MV-4-11 (cell line): ENCODE data around the gene ABCA4.
"Not testable (repeated sequence)": the region's sequence is repeated elsewhere in the genome, so short reads cannot be mapped to it uniquely, and the experiment has no call there.

Experiments used
- DNase-seq: peaks from one replicate; lab custom pipeline; 2025; lab: John Stamatoyannopoulos, UW

Gene ABCA4

DNA sequence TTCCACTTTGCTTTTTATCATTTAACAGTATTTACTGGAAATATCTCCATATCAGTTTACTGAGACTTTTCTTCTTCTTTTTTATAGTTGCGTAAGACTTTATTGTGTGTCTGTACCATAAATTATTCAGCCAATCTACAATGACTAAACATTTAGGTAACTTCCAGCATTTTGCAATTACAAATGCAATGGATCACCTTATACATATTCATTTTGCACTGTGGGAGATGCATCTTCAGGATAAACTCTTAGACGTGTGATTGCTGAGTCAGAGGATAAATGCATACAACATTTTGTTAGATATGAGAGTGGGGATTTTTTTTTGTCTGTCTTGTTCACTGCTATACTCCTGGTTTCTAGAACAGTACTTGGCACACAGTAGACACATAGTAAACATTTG lies 116.0 kb downstream of the ABCA4 start:
- DNase-seq = no peak

DNA sequence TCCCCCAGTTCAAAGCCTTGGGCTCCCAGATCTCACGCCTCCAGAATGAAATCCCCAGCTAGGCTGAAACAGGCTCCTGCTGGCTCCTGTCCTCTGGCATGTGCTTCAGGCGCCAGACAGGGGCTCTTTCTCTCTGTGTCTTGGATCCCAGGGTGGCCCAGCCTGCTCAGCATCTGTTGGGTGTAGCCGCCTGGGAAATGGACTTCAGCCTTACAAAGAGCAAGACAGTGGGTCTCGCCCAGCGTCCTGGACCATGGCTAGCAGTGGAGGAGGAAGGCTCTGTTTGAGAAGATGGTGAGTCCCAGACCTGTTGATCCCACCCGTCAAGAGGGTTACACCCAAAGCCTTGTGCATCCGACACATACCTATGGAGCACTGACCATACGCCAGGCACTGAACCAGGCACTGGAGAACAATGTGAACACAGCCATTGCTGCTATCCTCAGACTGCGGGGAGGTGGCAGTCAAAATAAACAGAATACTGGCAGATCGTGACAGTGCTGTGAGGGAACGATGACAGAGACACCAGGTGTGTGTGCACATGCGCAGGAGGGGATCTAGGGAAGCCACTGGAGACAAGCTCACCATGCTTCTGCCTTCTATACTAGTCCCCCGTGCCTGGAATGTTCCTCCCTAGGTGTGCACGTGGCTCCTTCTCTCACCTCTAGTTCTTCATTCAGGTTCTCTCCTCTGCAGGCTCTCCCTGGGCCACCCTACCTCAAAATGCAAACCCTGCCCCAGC lies 118.7 kb downstream of the ABCA4 start:
- DNase-seq = no peak

DNA sequence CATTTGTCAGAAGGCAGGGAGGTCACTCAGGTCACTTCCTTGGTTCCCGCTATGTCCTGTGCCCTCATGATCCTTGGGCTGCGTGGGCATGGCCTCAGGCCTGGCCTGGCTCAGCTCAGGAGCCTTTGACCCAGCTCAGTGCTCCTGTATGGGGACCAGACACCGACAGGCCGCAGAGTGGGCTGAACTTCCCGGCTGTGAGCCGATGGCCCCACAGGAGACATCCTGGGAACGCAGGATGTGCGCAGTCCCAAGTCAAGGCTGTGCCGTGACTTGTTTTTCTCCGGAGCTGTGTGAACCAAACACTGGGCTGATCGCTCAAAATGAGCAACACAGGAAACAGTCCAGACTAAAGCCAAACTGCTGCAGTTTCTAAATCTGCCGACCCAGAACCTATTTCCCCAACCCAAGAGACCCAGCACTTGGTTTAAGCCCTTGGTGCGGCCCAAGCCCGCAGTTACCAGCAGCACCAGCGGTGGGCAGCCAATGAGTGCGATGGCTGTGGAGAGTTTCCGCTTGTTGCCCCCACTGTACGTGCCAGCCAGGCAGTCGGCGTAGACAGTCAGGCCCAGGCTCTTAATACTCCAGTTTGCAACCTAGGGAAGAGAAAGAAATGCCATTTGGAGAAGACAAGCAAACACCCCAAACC lies 119.4 kb downstream of the ABCA4 start:
- no peak for DNase-seq

DNA sequence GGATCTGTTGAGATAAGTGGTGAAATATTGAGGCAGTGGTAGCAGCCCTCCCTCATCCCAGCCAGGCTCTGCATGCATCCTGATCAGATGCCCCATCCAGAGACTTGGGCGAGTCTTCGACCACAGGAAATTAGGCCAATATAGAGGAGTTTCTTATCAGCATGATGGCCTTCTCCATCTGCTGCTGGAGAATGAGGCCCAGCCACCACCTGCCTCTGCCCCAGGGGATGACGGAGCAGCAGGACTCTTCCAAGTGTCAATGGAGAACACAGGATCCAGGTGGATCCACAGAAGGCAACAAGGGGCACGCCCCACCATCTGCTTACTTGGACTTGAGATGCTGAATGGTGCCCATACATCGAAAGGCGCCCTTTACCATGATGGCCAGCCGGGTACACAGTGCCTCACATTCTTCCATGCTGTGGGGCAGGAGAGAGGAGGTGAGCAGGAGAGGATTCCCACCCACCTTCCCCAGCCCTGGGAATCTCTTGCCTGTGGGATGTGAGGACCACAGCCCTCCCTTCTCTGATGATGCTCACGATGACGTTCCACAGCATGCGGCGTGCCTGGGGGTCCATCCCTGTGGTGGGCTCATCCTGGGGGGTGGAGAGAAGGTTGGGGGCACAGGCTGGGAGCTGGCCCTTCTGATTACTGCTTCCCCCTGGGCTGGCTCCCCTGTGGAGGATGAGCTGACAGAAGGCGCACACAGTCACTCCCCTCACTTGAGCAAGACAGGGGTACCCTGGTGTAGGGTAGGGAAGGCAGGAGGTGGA lies 120.3 kb downstream of the ABCA4 start:
- DNase-seq = no peak

DNA sequence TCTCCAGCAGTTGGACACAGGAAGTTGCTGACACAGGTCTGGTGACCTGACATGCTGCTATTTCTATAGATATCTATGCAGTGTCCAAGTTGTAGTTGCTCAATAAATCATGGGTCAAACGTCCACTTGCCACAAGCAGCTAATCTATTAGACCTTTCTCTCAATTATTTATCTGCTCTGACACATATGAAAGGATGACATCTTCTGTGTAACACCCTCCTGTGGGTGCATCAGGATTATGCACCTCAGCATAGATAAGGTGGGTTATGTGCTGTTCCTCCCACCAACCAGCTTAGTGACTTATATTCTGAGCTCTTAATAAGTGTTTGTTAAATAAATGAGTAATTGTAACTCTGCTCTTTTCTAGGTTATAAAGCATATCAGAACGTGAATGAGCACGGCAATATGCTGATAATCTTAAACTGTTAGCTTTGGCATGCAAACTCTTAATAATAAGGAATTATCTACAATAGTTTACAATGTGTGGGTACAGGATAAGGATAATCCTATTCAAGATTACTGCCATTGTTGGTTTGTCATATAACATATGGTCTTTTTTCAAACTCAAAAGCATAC lies 121.0 kb downstream of the ABCA4 start:
- DNase-seq = no peak

DNA sequence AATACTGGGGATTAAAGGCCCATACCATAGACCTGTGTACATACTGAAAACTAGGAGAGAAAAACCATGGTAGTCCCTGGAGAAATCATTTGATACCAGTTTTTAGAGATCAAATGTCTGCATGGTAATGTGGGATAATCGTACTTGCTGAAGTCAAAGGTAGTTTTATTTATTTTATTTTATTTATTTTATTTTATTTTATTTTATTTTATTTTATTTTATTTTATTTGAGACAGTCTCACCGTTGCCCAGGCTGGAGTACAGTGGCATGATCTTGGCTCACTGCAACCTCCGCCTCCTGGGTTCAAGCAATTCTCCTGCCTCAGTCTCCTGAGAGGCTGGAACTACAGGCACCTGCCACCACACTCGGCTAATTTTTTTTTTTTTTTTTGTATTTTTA lies 122.4 kb downstream of the ABCA4 start:
- not testable (repeated sequence) for DNase-seq

DNA sequence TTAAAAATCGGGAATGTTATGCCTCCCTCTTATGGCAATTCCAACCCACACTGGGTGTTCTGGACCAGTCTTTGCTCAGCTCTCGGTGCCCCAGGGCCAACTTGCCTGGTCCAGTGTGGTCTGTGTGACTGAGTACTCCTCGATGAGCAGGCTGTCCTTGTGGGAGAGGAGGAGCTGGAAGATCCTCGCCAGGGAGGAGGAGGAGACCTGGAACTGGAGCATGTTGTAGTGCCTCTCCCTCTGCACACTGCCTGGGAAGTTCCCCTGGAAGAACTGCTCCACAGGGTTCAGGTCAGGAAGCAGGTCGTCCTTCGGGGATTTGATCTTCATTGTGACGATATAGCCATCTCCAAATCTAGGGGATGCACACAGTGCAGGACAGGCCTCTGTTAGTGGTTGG lies 123.2 kb downstream of the ABCA4 start:
- no peak for DNase-seq

DNA sequence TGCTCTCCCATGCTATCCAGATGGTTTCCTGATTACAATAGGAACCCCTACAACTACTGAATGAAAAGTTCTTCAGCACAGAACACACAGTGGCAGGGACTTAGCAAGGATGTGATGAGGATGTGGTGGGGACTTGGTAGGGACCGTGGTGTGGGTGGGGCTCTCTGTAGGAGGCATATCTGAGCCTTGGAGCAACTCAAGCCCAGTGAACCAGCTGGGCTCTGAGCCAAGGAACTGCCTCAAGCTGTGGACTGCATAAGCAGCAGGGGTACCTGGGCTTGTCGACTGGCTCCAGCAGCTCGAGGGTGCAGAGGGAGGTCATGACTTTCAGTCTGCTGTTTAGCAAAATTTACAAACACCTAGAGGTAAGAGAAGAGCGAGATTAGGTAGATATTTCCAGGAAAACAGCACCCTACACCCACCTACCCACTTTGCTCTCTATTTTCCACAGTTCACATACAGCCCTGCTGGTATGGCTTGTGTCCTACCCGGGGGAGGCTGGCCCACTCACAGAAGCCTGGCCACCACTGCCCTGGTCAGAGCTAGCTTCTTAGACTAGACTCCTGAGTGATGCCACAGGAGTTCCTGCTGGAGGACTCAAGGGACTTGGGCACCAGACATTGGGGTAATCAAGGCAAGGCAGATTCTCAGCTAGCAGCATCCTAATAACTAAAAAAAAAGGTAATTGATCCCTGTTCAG lies 125.0 kb downstream of the ABCA4 start:
- DNase-seq = no peak

DNA sequence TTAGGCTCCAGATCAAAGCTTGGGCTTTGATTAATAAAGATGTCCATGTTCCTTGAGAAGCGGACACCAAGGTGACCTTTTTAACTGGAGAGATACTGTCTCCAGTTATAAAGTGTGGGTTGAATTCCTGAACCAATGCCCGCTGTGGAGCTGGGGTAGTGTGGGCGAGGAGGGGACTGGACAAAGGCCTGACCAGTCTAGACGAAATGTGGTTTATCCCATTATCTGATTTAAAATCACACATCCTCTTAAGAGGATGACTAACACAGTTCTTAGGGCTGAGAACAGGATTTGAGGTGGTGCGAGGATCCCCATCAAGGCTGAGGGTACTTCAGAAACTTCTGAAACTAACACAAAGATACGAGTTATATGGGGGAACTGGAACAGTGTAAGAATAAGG lies 127.2 kb downstream of the ABCA4 start:
- no peak for DNase-seq

DNA sequence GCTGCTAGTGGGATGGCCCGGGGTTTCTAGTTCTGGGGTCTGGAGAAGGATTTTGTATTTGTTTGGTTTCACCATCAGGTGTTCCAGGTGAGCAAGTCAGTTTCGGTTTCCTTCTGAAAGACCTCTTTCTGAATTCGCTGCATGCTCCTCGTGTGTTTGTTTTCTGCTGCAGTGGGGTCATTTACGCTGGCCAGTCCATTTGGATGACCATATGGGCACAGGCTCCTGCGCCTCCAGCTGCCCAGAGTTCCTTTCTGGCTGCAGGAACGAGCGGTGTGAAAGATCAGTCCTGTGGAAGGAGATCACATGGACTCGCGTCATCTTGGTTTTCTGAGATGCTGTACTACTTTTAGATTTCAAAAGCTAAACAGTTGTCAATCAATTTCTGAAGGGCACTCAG lies 128.0 kb downstream of the ABCA4 start:
- no peak for DNase-seq

DNA sequence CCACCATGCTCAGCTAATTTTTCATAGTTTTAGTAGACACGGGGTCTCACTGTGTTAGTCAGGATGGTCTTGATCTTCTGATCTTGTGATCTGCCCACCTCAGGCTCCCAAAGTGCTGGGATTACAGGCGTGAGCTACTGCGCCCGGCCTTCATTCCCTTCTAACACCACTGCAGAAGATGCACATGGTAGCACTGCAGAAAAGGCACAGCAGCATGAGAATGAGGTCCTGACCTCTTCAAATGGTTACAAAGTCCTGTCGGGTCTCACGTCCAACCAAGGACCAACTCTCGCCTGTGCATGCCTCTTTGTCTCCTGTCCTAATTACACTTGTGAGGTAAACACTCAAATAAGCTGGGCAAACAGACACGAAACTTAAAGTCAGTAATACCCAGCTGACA lies 128.8 kb downstream of the ABCA4 start:
- DNase-seq = no peak

DNA sequence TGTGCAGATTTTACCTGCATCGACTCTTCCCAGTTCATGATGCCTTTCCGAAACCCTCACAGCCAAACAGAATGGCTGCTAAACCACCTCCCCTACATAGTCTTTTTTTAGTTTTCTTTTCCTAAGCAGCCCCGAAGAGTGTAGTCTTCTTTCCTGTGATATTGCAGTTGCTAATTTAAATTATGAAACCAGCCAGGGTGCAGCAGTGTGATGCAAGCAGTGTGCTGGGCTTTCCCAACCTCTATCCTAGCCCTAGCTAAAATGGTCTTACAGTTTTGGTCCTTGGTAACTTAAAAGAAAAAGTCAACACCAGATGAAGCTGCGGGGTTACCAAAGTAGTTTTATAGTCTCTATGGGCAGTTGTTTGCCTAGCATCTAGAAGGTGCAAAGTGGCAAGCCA lies 129.7 kb downstream of the ABCA4 start:
- DNase-seq = peak; percentile 15

DNA sequence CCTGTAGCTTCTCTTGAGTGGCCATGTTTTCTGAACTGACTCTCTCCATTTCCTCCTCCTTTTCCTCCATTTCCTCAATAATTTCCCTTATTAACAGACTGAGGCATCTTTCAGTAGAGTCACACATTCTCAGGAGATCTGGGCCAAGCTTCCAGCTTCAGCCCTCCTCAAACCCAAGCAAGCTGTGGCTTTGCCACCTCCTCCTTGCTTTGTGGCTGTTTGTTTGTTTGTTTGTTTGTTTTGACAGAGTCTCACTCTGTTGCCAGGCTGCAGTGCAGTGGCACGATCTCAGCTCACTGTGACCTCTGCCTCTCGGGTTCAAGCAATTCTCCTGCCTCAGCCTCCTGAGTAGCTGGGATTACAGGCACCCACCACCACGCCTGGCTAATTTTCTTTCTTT lies 130.5 kb downstream of the ABCA4 start:
- not testable (repeated sequence) for DNase-seq

DNA sequence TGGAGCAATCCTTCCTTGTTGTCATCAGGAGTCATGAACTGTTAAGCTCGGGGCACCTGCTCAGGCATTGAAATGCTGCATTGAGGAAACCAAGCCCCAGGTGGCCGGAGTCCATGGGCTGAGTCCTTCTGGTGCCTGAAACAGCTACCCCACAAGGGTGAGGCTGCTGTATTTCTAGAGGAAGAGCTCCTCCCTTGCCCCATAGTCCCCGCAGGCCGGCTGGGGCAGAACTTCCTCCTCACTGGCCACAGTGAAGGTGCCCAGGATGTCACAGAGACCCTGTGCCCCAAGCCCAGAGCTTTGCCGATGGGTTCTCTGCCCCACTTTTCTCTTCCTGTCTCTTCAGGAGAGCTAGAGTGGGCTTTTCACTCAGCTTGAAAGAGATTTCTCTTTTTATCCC lies 130.9 kb downstream of the ABCA4 start:
- DNase-seq = no peak

DNA sequence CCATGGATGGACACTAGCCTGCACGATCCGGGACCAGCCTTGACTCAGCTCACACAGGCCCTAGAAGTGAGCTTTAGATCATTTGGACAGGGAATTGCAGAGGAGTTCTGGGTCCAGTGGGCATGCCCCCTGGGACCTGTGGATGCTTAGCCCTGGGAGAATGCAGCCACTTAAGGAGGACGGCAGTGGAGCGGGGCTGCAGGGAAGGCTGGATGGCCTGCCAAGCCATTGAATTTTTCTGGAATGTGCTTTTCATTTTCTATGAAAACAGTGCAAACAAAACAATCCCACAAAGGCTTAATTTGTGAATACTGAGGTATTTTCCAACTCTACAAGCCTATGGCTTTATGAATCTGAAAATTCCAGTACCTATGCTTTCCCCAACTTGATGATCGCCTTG lies 131.3 kb downstream of the ABCA4 start:
- no peak for DNase-seq

DNA sequence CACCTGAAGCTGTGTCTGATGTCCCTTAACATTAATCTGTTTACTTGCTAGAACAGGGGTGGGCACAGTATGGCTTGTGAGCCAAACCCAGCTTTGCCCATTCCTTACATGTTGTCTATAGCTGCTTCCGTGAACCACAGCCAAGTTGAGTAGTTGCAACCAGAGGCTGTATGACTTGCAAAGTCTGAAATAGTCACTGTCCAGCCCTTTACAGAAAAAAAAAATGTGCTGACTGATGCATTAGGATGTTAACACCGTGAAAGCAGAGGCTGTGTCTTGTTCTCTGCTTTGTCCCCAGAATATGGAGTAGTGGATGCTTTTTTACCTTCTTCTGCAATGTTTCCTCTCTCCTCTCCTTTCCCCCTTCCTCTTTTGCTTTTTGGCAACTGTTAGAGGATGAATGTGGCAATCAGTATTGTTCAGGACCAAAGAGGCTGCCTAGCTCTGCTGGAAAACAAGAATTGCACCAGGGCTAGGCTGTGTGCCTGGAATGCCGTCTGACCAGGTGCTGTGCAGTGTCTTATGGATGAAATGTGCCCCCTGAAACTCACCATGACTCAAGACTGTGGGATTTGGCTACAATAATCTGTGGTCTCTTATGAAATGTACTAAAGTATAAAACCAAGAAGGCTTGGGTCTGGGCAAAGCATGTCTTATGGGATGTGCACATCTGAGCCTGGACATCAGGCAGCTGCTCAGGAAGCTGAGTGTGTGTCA lies 132.2 kb downstream of the ABCA4 start:
- peak; percentile 33 for DNase-seq

DNA sequence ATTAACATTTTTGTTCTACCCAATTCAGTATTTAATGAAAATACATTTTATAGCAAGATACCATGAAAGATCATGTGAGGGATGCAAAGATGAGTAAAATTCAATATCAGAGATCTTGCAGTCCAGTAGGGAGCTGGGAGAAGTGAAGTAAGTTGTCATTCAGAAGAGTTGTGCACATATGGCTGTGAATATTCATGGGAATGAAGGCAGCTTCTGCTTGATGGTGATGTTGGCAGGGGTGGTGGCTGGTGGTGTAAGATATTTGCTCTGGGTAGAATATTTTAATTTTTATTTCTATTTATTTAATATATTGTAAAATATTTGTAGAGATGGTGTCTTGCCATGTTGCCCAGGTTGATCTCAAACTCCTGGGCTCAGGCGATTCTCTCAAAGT lies 139.7 kb downstream of the ABCA4 start:
- DNase-seq = no peak

DNA sequence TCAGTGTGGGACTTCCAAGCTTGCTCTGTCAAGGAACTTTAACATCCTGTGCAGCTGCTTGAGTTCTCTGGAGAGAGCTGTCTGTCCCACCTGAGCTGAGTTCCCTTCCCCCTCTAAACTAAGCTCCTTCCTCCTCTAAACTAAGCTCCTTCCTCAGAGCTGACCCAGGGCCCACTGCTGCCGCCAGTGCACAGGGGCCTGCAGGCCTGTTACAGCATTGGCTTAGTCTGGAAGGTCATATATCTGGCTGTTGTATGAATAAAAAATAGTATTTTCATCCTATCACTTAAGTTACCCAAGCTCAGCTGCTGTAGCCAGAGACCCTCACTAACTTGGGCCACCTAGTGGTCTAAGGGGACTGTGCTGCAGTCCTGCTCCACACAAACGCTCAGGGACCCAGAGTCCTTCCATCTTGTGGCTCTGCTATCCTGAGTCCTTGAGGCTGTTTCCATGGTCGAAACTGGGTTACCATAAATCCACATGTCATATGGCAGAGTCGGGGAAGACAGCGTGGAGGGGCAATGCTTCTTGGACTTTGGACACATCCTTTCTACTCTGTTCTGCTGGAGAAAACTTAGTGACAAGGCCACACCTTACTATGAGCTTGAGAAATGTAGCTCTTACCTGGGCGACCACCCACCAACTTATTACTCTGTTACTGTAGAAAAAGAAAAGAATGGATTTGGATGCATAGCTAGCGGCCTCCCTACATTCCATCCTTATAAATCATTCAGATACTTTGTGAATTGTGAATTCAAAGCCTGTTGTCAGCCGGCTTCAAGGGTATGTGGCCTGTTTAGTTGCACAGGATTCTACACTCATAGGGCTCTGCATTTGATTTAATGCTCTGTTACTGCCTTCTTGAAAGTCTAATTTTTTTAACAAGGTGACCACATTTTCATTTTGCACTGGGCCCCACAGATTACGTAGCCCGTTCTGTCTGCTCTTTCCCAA lies 140.4 kb downstream of the ABCA4 start:
- no peak for DNase-seq

DNA sequence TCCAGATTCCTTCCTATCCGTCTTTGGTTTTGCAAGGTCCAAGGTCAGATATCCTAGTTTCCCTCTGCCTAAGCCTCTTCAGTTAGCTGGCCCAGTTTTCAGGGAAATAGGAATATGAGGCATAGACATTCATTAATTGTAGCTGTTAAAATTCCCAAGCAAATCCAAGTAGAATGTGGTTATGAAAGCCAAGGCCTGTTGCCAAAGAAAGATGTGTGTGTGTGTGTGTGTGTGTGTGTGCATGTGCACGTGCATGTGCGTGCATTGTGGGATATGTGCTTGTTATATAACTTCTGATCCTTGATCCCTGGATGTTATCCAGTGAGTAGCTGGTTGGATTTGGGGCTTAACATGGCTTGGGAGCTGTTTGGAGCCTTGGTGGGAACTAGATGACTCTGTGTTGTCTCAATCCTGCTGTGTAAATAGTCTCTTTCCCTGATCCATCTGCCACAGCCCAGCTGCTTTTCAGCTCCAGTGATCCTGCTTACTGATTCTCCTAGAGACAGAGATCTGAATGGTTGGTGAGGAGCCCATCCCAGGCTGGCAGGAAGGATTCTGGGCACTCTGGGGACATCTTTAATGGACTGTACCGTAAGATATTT lies 141.1 kb downstream of the ABCA4 start:
- no peak for DNase-seq
